GM13976 (cell line): ENCODE measurements around the gene C2orf76.

Experiments used
- DNase-seq: peaks from one replicate; pipeline ENCODE4 v3.0.0; 2012; ENCODE audit warnings: low spot score
- CTCF ChIP-seq: IDR thresholded peaks from 2 replicates; pipeline ENCODE4 v1.5.1; 2012; ENCODE audit warnings: borderline replicate concordance, mild to moderate bottlenecking; ENCODE audit not compliant: insufficient read depth; ENCODE audit errors: extremely low read depth, missing control alignments, control extremely low read depth
- in situ Hi-C: fragments of 300-500 bp; cut with MboI; formaldehyde crosslinking; loops from one replicate; pipeline ENCODE4 v1.12.0; 2022; ENCODE audit warnings: low sequenced_read_pairs, mixed read lengths, inconsistent platforms; ENCODE audit not compliant: unreplicated experiment

The C2orf76 gene

GRCh38 chr2:119371111-119371510 is 4.5 kb upstream of the C2orf76 start:
- TF ChIP-seq CTCF, result no peak
- in situ Hi-C loops, result no loop called here
- DNase-seq, result no peak

- no peak for TF ChIP-seq CTCF
- in situ Hi-C loops, result no loop called here
- no peak for DNase-seq
Measured at GRCh38 chr2:119369845-119370244, 3.2 kb upstream of the C2orf76 start.

GRCh38 chr2:119367472-119368099 is 952 bp upstream of the C2orf76 start:
- in situ Hi-C loops, result no loop called here
- no peak for TF ChIP-seq CTCF
- DNase-seq, result peak; percentile 81

- in situ Hi-C loops, result no loop called here
- TF ChIP-seq CTCF, result no peak
- peak; percentile 27 for DNase-seq
Measured at GRCh38 chr2:119366161-119366648, 429 bp downstream of the C2orf76 start.

- no peak for TF ChIP-seq CTCF
- in situ Hi-C loops, result no loop called here
- DNase-seq, result no peak
Measured at GRCh38 chr2:119365436-119365835, 1.2 kb downstream of the C2orf76 start.

GRCh38 chr2:119364798-119365197 is 1.8 kb downstream of the C2orf76 start:
- in situ Hi-C loops, result no loop called here
- TF ChIP-seq CTCF, result no peak
- DNase-seq, result no peak
